GM19455 (cell line): ENCODE results near the gene WDR7.

Experiments
- ATAC-seq: cut with Tn5 transposase; IDR thresholded peaks from one replicate; pipeline ENCODE4 v1.9.1; 2021; ENCODE audit not compliant: unreplicated experiment

The WDR7 gene

DNA sequence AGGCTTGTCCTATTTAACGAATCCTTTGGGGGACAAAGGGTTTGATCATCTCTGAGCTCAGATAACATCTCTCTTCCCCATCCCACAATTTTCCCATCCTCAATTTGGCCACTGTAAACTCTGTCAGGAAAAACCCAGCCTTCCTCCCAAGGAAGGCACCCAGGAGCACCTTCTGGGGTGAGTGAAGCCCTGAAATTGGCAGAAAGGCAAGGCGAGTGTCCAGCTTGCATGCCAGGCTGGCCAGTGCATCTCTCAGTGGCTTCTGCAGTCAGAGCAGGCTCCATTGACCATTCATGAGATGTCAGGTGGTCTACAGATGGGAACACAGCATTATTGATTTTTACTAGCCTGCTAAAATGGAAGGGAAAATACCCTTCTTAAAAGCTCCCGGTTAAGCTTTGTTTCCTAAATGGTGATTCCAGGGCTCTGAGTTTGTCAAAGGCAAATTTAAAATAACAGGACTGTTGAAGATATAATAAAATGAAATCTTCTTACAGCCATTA is 412.5 kb downstream of the WDR7 start:
- no peak for ATAC-seq

DNA sequence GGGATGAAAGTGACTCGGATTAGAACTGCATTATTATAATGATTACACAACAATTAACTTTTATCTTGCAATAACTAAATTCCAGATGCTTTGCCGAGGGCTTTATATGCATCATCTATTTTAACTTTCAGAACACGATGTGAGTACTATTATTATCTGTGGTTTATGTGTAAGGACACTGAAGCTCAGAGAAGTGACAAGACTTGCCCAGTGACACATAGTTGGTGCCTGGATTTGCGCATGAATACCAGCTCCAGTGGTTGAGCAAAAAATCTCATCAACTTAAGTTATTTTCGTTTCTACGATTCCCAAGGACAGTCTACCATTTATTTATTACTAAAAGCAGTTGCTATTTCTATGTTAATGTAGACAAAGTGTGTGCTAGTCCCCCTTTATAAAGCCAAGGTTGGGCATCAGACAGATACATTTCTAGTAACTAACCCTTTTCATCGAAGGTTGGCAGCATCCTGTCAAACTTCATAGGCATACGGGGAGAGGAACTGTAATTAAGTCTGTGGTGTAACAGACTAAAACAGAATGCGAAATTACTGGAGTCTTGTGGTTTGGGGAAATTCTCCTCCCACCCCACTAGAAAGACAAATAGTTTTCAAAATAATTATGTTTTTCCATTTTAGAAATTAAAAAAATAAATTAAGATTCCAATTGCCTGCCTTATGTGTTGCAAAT is 422.5 kb downstream of the WDR7 start:
- ATAC-seq = no peak

DNA sequence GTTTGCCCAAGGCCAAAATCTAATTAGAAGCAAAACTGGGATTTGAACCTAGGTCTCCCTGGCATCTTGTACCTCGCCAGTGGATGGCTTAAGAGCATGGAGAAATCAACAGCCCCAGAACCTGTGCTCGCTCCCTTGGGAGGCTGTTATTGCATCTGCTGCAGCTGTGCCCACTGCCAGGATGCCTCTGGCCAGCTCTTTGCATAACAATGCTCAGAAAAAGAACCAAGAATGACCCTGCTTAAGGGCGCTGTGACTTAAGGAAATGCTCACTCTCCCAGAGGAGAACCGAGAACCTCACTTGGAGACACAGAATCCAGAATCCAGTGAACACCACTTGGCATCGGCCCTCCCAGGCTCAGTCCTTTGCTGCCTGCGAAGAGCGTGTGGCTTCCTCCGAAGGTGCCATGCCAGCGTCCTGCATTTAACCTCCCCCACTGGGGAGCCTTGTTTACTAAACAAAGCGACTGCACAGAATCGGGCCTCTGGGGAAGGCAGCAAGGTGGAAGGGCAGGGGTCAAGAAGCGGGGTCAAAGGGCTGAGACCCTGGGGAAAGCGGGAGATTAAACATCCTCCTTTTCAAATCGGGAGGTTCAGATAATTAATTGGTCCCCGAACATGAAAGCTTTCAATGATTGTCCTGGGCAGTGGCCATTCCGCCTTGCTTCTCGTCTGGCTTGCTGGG is 424.7 kb downstream of the WDR7 start:
- ATAC-seq = no peak

GRCh38 chr18:57077005-57077765 is 426.0 kb downstream of the WDR7 start:
- peak; percentile 8 for ATAC-seq

- ATAC-seq = peak; percentile 90
Measured at GRCh38 chr18:57077786-57078552, 426.8 kb downstream of the WDR7 start.

DNA sequence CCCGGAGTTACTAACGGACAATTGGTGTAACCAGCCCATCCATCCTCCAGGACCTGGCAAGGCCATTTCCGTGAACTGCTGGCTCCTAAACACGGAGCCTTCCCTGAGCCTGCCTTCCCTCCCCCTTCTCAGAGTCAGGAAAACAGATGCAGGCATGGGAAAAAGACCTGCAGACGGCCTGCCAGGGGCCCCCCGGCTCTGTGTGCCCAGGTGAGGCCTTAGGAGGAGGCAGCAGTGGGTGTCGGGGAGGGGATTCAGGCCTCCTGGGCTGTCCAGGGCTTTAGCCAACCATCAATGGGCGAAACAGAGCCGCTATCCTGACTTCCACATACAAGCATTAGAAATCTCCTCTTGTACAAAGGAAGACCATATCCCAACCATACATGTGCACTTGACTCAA is 427.5 kb downstream of the WDR7 start:
- no peak for ATAC-seq

GRCh38 chr18:57080479-57080878 is 429.3 kb downstream of the WDR7 start:
- no peak for ATAC-seq

DNA sequence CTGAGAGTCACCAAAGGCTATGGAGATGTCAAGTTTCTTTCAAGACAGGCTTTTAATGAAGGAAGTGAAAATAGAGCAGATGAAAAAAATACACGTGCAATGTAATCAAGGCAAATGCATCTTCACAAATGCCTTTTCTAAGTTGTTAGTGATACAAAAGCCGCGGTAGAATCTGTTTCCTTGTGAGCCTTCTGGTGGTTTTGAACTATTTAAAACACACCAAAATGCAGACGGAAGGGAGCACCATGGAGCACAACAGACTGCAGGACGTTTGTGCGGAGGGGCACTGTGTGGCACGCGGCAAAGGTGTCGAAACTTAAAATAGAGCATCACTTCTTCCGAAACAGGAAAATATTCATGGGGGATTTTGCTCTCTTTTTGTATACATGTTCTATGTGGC is 430.7 kb downstream of the WDR7 start:
- ATAC-seq = no peak

DNA sequence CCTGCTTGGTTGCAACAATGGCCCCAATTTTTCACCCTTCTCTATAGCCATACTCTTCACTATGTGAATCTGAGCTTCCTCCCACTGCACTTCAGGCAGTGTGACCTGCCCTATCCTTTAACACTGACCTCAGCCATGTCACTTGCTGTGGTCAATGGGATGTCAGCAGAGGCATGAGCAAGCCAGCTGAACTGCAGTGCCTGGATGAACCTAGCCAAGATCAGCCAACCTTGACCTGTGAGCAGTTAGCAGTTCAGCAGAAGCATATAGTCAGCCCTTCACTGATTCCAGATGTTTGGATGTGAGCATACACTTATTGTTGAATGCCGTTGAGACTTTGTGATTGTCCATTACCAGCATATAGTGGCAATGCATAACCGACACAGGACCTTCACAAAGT is 432.3 kb downstream of the WDR7 start:
- no peak for ATAC-seq

DNA sequence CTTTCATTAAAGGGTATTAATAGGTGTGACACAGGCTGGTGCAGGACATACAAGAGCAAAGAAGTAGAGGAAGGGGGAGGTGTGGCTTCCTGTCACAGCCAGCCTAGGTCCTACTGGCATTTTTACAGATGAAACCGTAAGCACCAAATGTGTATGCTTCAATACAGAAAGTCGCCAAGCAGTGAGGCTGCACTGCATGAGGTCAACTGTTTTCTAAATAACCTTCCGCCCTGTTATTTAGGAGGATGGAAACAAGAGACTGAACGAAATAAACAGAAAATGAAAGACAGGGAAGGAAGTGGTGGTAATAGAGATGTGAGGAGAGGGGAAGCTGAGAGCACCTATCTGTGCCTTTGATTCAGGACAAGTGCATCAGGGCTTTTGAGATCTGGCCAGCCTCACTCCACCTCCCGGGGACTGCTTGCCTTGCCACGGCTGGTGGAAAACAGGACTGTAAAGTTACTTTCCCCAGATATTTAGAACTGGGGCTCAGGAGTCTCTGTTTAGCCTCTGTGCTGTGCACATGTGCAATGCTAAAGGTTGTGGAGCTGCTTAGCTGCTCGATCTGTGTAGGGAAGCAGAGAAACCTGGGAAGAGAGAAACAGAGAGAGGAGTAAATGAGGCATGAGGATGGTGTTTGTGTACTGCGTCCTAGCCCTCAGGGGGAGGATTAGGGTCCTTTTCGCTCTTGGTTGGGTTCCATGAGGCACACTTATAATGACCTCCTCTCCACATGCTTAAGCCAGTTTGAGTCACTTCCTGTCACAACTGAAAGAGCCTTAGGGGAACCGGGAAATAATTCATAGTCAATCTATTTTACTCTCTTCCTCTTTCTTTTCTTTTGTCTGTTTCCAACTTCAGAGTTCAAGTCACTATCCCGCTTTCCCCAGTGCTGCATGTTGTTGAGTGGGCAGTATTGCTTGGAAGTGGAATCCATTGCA is 433.4 kb downstream of the WDR7 start:
- peak; percentile 80 for ATAC-seq

DNA sequence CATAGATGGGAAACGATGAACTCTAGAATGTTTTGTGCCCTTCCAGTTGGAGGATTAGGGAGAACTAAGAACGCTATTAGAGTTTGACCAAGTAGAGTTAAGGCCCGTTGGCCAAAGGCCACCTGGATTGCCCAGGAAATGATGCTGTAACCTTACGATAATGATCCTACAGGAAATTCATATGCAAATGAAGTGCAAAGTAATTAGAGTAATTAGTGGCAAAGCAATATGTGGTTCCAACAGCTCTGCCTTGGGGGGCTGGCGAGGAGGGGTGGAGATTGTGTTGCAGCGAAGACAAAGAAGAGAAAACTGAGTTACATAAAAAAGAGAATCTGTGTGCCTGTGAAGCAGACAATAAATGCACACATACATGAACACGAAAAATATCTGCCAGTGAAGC is 434.2 kb downstream of the WDR7 start:
- ATAC-seq = no peak

DNA sequence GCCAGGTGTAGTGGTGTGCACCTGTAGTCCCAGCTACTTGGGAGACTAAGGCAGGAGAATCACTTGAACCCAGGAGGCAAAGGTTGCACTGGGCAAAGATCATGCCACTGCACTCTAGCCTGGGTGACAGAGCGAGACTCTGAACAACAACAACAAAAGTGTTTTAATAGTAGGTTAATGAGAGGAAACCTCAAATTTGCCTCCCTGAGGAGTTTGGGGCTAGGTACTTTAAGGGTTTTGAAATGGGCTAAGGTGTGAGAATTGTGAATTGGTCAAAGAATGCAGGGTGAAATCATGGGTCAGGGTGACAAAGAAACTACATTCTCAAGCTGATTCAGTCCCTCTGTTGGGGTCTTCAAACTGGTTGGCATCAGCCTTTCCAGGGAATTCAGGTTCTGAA is 435.0 kb downstream of the WDR7 start:
- no peak for ATAC-seq
